Cardiac fibroblast (primary cell): ENCODE measurements around the gene EGLN2.

Experiments
- DNase-seq, 2 donors: peaks; one replicate each; pipeline versions ENCODE4 v3.0.0 to v3.0.0-alpha.2; 2010; ENCODE audit warnings: low read depth in 2 of 2
- H3K4me3 ChIP-seq, 2 donors: replicated peaks in 1 of 2; 1 replicate in 1 of 2; 2 replicates in 1 of 2; pipeline ENCODE4 v1.5.1; 2011; ENCODE audit warnings: low read depth in 2 of 2, low read length in 2 of 2, mild to moderate bottlenecking in 2 of 2, moderate library complexity in 1 of 2
- TF ChIP-seq, protein P1 (sequence below): IDR thresholded peaks from one replicate; pipeline ENCODE4 v1.5.1; 2011; ENCODE audit warnings: low read depth, mild to moderate bottlenecking, low read length, inconsistent platforms

Gene EGLN2

DNA sequence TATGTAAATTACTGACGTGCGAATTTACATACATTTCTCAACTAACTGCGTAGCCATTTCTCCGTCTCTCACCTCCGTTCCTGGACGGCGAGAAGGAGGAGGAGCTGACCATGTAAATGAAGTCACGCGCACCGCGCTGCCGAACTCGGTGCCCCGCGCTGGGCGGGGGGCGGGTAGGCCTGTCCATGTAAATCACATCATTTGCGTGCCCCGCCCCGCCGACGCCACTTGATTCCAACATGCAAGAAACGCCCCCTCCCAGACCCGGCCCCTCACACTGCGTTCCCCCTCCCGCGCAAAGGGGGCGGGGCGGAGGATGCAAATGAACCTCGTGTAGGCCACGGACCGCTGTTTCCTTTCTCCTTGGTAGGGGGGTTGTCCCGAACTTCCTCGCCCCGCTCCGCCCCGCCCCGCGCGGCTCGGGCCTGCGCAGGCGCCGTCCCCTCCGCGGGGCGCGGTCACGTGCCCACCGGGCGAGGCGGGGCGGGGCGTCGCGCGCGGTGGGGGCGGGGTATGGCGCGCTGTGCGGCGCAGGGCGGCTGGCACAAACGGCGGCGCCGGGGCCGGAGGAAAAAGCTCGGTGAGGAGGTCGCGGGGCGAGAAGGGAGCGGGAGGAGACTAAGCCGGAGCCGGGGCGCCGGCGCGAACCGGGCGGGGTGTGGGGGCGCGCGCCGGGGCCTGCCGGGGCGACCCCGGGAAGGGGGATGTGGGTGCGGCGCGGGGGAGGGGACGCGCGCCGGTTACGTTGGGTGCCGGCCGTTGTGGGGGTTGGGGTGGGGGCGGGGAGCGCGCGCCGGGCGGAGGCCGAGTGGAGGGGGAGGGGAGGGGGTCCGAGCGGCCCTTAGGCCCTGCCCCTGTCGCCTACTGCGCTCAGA lies at the start of gene EGLN2:
TSS of gene EGLN2 (plus strand) at position 509 of the 875 bp plus-strand sequence. CDS start 1,382 bp downstream, outside the sequence.
- TF ChIP-seq, protein P1, sequence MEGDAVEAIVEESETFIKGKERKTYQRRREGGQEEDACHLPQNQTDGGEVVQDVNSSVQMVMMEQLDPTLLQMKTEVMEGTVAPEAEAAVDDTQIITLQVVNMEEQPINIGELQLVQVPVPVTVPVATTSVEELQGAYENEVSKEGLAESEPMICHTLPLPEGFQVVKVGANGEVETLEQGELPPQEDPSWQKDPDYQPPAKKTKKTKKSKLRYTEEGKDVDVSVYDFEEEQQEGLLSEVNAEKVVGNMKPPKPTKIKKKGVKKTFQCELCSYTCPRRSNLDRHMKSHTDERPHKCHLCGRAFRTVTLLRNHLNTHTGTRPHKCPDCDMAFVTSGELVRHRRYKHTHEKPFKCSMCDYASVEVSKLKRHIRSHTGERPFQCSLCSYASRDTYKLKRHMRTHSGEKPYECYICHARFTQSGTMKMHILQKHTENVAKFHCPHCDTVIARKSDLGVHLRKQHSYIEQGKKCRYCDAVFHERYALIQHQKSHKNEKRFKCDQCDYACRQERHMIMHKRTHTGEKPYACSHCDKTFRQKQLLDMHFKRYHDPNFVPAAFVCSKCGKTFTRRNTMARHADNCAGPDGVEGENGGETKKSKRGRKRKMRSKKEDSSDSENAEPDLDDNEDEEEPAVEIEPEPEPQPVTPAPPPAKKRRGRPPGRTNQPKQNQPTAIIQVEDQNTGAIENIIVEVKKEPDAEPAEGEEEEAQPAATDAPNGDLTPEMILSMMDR, result no peak
- peak within 1 kb of the TSS; percentile 86 to 91 for H3K4me3 ChIP-seq
- peak; percentile 100 for DNase-seq

DNA sequence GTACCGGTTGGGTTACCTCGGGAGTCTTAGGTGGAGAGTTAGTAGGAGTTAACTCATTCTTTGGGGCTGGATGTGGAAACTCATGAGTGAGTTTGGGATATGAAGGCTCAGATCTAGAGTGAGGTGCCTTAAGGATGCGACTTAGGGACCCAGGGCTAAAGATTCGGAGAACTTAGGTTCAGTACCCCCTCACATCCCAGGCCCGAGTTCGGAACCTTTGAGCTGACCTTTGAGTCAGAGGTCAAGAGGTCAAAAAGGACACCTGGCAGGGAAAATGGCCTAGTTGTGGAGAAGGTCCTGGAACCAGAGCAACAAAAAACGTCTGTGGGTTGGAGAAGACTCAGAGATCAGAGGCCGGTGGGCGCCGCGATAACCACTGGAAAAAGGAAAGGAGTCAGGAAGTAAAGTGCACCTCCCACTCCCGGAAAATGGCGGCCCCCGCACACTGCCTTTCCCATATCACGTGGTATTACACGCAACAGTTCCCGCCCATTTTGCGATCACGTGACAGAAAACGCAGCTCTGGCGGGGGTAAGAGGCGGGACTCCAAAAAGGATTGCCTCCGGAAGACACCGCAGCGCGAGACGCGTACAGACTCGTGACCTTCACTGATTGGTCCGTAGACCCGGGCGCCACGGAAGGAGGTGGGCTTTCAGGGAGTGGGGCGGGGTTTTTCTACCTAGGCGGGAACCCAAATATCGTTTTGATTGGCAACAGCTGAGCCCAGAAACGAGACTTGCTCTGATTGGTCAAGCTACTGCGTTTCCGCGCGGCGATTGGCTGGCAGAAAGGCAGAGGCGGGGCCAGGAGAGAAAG lies 48.7 kb upstream of the EGLN2 start, which contains the start of gene ACTMAP:
TSS of gene ACTMAP (minus strand) at position 420 of the 816 bp plus-strand sequence. CDS start 674 bp downstream, outside the sequence.
- DNase-seq, result peak; percentile 100
- peak within 1 kb of the TSS; percentile 77 to 89 for H3K4me3 ChIP-seq
- TF ChIP-seq, protein P1, result no peak

DNA sequence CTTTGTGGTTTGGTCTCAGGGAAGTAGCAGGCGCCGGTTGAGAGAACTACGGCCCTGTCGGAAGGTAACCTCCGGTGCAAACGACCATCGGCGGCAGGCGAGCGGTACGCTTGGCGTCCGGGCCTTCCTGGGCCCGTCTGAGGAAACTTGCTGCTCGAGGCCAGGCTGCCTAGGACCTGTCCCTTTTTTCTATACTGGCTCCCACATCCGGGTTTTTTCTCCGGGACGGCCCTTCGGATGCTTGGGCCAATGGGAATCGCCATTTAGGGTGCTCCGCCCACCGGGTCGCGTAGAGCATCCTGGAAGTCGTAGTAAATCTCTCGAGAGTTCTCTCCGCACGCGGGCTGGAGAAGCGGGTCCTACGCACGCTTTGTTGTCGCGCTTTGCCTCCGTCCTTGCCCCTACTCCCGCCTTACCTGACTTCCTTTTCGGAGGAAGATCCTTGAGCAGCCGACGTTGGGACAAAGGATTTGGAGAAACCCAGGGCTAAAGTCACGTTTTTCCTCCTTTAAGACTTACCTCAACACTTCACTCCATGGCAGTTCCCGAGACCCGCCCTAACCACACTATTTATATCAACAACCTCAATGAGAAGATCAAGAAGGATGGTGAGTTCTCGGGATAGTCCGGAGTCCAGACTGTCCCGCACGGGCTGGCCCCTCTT lies 48.0 kb upstream of the EGLN2 start, which contains the start of gene SNRPA:
TSS of gene SNRPA (plus strand) at position 330 of the 664 bp plus-strand sequence. CDS start at position 536, 206 bp downstream.
- DNase-seq, result peak; percentile 98 to 99

GRCh38 chr19:40752257-40752781 lies 46.7 kb upstream of the EGLN2 start:
- TF ChIP-seq, protein P1, result no peak
- H3K4me3 ChIP-seq, result peak overlapping the region; percentile 77 to 89
- DNase-seq, result no peak

More for the DNA sequence above, 48.0 kb upstream of the EGLN2 start, which contains the start of gene SNRPA:
- TF ChIP-seq, protein P1, result no peak
- H3K4me3 ChIP-seq, result peak within 1 kb of the TSS; percentile 77 to 89

DNA sequence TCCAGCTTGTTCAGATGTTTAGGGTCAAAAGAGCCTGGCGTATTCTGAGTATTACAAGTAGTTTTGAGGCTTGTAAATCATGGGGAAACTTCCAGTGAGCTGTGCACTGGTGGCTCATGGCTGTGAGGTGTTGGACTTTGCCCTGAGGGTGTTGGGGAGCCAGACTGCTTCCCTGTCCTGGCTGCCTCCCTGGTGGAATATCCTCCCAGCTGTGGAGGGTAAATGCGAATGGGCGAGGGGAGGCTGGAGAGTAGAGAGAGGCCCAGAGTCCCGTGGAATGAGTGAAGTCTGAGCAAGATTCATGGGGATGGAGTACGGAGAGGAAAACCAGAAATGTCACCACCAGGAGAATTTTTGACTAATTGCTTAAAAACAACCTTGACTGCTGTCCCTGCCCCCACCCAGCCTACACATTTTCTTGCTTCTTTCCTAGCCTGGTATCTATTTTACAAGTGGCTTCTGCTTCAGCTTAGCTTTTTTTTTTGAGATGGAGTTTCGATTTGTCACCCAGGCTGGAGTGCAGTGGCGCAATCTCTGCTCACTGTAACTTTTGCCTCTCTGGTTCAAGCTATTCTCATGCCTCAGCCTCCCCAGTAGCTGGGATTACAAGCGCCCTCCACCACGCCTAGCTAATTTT lies 44.3 kb upstream of the EGLN2 start:
- TF ChIP-seq, protein P1, result no peak
- DNase-seq, result no peak
- no peak overlapping the region for H3K4me3 ChIP-seq

DNA sequence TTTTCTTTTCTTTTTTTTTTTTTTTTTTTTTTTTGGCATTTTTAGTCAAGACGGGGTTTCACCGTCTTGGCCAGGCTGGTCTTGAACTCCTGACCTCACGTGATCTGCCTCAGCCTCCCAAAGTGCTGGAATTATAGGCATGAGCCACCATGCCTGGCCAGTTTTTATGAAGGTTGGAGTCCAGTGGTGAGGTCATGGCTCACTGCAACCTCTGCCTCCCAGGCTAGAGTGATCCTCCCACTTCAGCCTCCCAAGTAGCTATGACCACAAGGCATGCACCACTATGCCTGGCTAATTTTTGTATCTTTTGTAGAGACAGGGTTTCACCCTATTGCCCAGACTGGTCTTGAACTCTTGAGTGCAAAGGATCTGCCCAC lies 43.8 kb upstream of the EGLN2 start:
- TF ChIP-seq, protein P1, result no peak
- no peak overlapping the region for H3K4me3 ChIP-seq
- no peak for DNase-seq
